Liver (tissue), 9 donors: ENCODE measurements around the gene NPTX2. TPM values are rescaled to one million over a fixed set of nuclear protein-coding genes. Genes with fewer than 3 reads are reported as not detected.

ENCODE experiments used
- DNase-seq: peaks from one replicate; pipeline ENCODE4 v3.0.0-alpha.2; 2017; ENCODE audit warnings: low spot score
- H3K27ac ChIP-seq, 2 donors: one replicate each; pipeline ENCODE4 v1.7.0; 2013; ENCODE audit warnings: inconsistent platforms in 2 of 2, low read length in 2 of 2, control low read depth in 1 of 2, low read depth in 1 of 2, mild to moderate bottlenecking in 1 of 2
- H3K27me3 ChIP-seq, 4 donors: one replicate each; pipeline versions ENCODE4 v1.6.1 to v1.7.0; 2013; ENCODE audit warnings: low read length in 3 of 4, inconsistent platforms in 1 of 4, mild to moderate bottlenecking in 1 of 4, moderate library complexity in 1 of 4; ENCODE audit not compliant: control insufficient read depth in 4 of 4, insufficient read depth in 4 of 4
- H3K36me3 ChIP-seq, 4 donors: one replicate each; pipeline versions ENCODE4 v1.6.1 to v1.7.0; 2013; ENCODE audit warnings: low read length in 3 of 4, mild to moderate bottlenecking in 3 of 4, low read depth in 1 of 4, moderate library complexity in 1 of 4; ENCODE audit not compliant: control insufficient read depth in 4 of 4, insufficient read depth in 3 of 4
- H3K4me1 ChIP-seq, 4 donors: one replicate each; pipeline versions ENCODE4 v1.6.1 to v1.7.0; 2013; ENCODE audit warnings: low read length in 3 of 4, mild to moderate bottlenecking in 3 of 4, moderate library complexity in 1 of 4; ENCODE audit not compliant: control insufficient read depth in 4 of 4, insufficient read depth in 4 of 4
- H3K4me3 ChIP-seq, 3 donors: one replicate each; pipeline versions ENCODE4 v1.6.1 to v1.7.0; 2013; ENCODE audit warnings: low read length in 3 of 3, control low read depth in 1 of 3, low read depth in 1 of 3, mild to moderate bottlenecking in 1 of 3
- H3K9ac ChIP-seq, 2 donors: one replicate each; pipeline ENCODE4 v1.7.0; 2013; ENCODE audit warnings: low read length in 2 of 2, mild to moderate bottlenecking in 2 of 2, moderate library complexity in 2 of 2, control low read depth in 1 of 2, low read depth in 1 of 2
- H3K9me3 ChIP-seq, 4 donors: one replicate each; pipeline versions ENCODE4 v1.6.1 to v1.7.0; 2013; ENCODE audit warnings: low read length in 3 of 4; ENCODE audit not compliant: control insufficient read depth in 4 of 4
- EGR1 ChIP-seq, 2 donors: IDR thresholded peaks; 2 replicates each; pipeline ENCODE4 v1.6.1; 2016 to 2018; ENCODE audit warnings: antibody characterized with exemption in 2 of 2, low read depth in 2 of 2
- FOXA1 ChIP-seq: IDR thresholded peaks from 2 replicates; pipeline ENCODE4 v1.6.1; 2016; ENCODE audit warnings: antibody characterized with exemption
- FOXA2 ChIP-seq: IDR thresholded peaks from 2 replicates; pipeline ENCODE4 v1.6.1; 2016; ENCODE audit warnings: antibody characterized with exemption
- GABPA ChIP-seq, 2 donors: IDR thresholded peaks in 1 of 2; conservative IDR thresholded peaks in 1 of 2; 2 replicates each; pipeline ENCODE4 v1.6.1; 2016; ENCODE audit warnings: antibody characterized with exemption in 2 of 2, mild to moderate bottlenecking in 1 of 2, moderate library complexity in 1 of 2
- HNF4A ChIP-seq, 2 donors: conservative IDR thresholded peaks; 2 replicates each; pipeline ENCODE4 v1.6.1; 2016; ENCODE audit warnings: antibody characterized with exemption in 2 of 2, mild to moderate bottlenecking in 2 of 2
- HNF4G ChIP-seq: IDR thresholded peaks from 2 replicates; pipeline ENCODE4 v1.6.1; 2016; ENCODE audit warnings: antibody characterized with exemption
- JUND ChIP-seq, 2 donors: IDR thresholded peaks; 2 replicates each; pipeline ENCODE4 v1.6.1; 2016; ENCODE audit warnings: antibody characterized with exemption in 2 of 2
- NR2F2 ChIP-seq: IDR thresholded peaks from 2 replicates; pipeline ENCODE4 v1.6.1; 2016; ENCODE audit warnings: antibody characterized with exemption
- RAD21 ChIP-seq, 2 donors: IDR thresholded peaks; 2 replicates each; pipeline ENCODE4 v1.6.1; 2016; ENCODE audit warnings: antibody characterized with exemption in 2 of 2, mild to moderate bottlenecking in 2 of 2
- RXRA ChIP-seq, 2 donors: IDR thresholded peaks; 2 replicates each; pipeline ENCODE4 v1.6.1; 2017 to 2018; ENCODE audit warnings: antibody characterized with exemption in 2 of 2, mild to moderate bottlenecking in 1 of 2
- SP1 ChIP-seq: IDR thresholded peaks from 2 replicates; pipeline ENCODE4 v1.6.1; 2018; ENCODE audit warnings: antibody characterized with exemption, mild to moderate bottlenecking
- YY1 ChIP-seq: IDR thresholded peaks from 2 replicates; pipeline ENCODE4 v1.6.1; 2016; ENCODE audit warnings: antibody characterized with exemption, mild to moderate bottlenecking
- WGBS: extraction: QIAGEN DNeasy Blood & Tissue Kit; methylation state at CpG from one replicate; pipeline ENCODE4 v1.1.7; 2013; 5-methylcytosine and 5-hydroxymethylcytosine counted together
- polyA plus RNA-seq, 2 donors: library from polyadenylated mRNA; stranded (reverse) in 1 of 2; unstranded in 1 of 2; fragments of 200-250 nt in 1 of 2; fragments of >200 nt in 1 of 2; fragmentation: Nextera tagmentation in 1 of 2; extraction: Ambion mirVana in 1 of 2; gene quantifications; one replicate each; pipeline versions ENCODE4 v1.2.1 to v1.2.3, GENCODE V29; 2013 to 2015
- total RNA-seq, 2 donors: library from RNA; depleted of rRNA; stranded (reverse); fragments of >200 nt; gene quantifications; one replicate each; pipeline ENCODE4 v1.2.3, GENCODE V29; 2014
- TF ChIP-seq, protein P1 (sequence below): IDR thresholded peaks from 2 replicates; pipeline ENCODE4 v1.6.1; 2016; ENCODE audit warnings: antibody characterized with exemption, mild to moderate bottlenecking
- TF ChIP-seq, protein P2 (sequence below): IDR thresholded peaks from 2 replicates; pipeline ENCODE4 v1.6.1; 2016; ENCODE audit warnings: antibody characterized with exemption
- TF ChIP-seq, protein P3 (sequence below): IDR thresholded peaks from 2 replicates; pipeline ENCODE4 v1.6.1; 2016; ENCODE audit warnings: antibody characterized with exemption
- TF ChIP-seq, protein P4 (sequence below): fragments of 150-350 bp; IDR thresholded peaks from 2 replicates; pipeline ENCODE4 v1.5.1; 2017; ENCODE audit warnings: improper control_type of control experiment, low read depth, low read length; ENCODE audit not compliant: missing input control
- TF ChIP-seq, protein P5 (sequence below): IDR thresholded peaks from 2 replicates; pipeline ENCODE4 v1.6.1; 2016; ENCODE audit warnings: antibody characterized with exemption
- donor health status: healthy.
- donor health status: healthy.
- donor health status: healthy.
- donor health status: healthy.
- donor health status: healthy.

Gene NPTX2
- total and polyA plus RNA-seq, 4 donors, result 0.09 to 1.5 (median 0.58) TPM

GRCh38 chr7:98654524-98655272 lies 37.6 kb downstream of the NPTX2 start:
- Histone ChIP-seq H3K27ac (no peak overlapping the region), H3K9ac (no peak overlapping the region), H3K9me3 (no peaks in the 10 kb centered on the region), H3K4me3 (no peak overlapping the region), H3K27me3 (no peaks in the 10 kb centered on the region), H3K36me3 (no peaks in the 10 kb centered on the region), H3K4me1 (no peaks in the 10 kb centered on the region)
- WGBS, result 77% methylated on average over 3 of the region's 3 CpGs
- no peak for TF ChIP-seq FOXA2
- no peak for DNase-seq

- H3K9ac ChIP-seq, result no peak overlapping the region
- no peaks in the 10 kb centered on the region for H3K27me3 ChIP-seq
- H3K4me1 ChIP-seq, result no peaks in the 10 kb centered on the region
- TF ChIP-seq YY1, result no peak
- no peak for TF ChIP-seq GABPA (IDR thresholded peaks at IDR 0.05 in 1 of 2, conservative IDR thresholded peaks at IDR 0.05 in 1 of 2)
- no peak for TF ChIP-seq HNF4G
- TF ChIP-seq, protein P1, sequence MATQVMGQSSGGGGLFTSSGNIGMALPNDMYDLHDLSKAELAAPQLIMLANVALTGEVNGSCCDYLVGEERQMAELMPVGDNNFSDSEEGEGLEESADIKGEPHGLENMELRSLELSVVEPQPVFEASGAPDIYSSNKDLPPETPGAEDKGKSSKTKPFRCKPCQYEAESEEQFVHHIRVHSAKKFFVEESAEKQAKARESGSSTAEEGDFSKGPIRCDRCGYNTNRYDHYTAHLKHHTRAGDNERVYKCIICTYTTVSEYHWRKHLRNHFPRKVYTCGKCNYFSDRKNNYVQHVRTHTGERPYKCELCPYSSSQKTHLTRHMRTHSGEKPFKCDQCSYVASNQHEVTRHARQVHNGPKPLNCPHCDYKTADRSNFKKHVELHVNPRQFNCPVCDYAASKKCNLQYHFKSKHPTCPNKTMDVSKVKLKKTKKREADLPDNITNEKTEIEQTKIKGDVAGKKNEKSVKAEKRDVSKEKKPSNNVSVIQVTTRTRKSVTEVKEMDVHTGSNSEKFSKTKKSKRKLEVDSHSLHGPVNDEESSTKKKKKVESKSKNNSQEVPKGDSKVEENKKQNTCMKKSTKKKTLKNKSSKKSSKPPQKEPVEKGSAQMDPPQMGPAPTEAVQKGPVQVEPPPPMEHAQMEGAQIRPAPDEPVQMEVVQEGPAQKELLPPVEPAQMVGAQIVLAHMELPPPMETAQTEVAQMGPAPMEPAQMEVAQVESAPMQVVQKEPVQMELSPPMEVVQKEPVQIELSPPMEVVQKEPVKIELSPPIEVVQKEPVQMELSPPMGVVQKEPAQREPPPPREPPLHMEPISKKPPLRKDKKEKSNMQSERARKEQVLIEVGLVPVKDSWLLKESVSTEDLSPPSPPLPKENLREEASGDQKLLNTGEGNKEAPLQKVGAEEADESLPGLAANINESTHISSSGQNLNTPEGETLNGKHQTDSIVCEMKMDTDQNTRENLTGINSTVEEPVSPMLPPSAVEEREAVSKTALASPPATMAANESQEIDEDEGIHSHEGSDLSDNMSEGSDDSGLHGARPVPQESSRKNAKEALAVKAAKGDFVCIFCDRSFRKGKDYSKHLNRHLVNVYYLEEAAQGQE, result no peak
- no peak for TF ChIP-seq FOXA1
- TF ChIP-seq EGR1 (IDR thresholded peaks at IDR 0.05; ENCODE audit: low read depth in 2 of 2), result no peak
- TF ChIP-seq, protein P2, sequence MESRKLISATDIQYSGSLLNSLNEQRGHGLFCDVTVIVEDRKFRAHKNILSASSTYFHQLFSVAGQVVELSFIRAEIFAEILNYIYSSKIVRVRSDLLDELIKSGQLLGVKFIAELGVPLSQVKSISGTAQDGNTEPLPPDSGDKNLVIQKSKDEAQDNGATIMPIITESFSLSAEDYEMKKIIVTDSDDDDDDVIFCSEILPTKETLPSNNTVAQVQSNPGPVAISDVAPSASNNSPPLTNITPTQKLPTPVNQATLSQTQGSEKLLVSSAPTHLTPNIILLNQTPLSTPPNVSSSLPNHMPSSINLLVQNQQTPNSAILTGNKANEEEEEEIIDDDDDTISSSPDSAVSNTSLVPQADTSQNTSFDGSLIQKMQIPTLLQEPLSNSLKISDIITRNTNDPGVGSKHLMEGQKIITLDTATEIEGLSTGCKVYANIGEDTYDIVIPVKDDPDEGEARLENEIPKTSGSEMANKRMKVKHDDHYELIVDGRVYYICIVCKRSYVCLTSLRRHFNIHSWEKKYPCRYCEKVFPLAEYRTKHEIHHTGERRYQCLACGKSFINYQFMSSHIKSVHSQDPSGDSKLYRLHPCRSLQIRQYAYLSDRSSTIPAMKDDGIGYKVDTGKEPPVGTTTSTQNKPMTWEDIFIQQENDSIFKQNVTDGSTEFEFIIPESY, result no peak
- TF ChIP-seq RXRA (IDR thresholded peaks at IDR 0.05), result no peak
- TF ChIP-seq, protein P3, sequence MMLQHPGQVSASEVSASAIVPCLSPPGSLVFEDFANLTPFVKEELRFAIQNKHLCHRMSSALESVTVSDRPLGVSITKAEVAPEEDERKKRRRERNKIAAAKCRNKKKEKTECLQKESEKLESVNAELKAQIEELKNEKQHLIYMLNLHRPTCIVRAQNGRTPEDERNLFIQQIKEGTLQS, result no peak
- no peak for TF ChIP-seq JUND (IDR thresholded peaks at IDR 0.05)
- no peak for TF ChIP-seq NR2F2
- TF ChIP-seq SP1, result no peak
- TF ChIP-seq, protein P4, sequence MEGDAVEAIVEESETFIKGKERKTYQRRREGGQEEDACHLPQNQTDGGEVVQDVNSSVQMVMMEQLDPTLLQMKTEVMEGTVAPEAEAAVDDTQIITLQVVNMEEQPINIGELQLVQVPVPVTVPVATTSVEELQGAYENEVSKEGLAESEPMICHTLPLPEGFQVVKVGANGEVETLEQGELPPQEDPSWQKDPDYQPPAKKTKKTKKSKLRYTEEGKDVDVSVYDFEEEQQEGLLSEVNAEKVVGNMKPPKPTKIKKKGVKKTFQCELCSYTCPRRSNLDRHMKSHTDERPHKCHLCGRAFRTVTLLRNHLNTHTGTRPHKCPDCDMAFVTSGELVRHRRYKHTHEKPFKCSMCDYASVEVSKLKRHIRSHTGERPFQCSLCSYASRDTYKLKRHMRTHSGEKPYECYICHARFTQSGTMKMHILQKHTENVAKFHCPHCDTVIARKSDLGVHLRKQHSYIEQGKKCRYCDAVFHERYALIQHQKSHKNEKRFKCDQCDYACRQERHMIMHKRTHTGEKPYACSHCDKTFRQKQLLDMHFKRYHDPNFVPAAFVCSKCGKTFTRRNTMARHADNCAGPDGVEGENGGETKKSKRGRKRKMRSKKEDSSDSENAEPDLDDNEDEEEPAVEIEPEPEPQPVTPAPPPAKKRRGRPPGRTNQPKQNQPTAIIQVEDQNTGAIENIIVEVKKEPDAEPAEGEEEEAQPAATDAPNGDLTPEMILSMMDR, result no peak
- TF ChIP-seq RAD21 (IDR thresholded peaks at IDR 0.05), result no peak
- no peak for TF ChIP-seq HNF4A (conservative IDR thresholded peaks at IDR 0.05)
- TF ChIP-seq, protein P5, sequence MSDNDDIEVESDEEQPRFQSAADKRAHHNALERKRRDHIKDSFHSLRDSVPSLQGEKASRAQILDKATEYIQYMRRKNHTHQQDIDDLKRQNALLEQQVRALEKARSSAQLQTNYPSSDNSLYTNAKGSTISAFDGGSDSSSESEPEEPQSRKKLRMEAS, result no peak
- no peak for TF ChIP-seq FOXA2
- DNase-seq, result no peak
- WGBS, result 82% methylated on average over 5 of the region's 5 CpGs
- H3K27ac ChIP-seq, result no peak overlapping the region
- H3K9me3 ChIP-seq, result no peaks in the 10 kb centered on the region
- no peaks in the 10 kb centered on the region for H3K36me3 ChIP-seq
- no peak overlapping the region for H3K4me3 ChIP-seq
These were observed 38.5 kb downstream of the NPTX2 start for GRCh38 chr7:98655611-98656010.
